ENCODE data around the gene ACTC1.

DNA sequence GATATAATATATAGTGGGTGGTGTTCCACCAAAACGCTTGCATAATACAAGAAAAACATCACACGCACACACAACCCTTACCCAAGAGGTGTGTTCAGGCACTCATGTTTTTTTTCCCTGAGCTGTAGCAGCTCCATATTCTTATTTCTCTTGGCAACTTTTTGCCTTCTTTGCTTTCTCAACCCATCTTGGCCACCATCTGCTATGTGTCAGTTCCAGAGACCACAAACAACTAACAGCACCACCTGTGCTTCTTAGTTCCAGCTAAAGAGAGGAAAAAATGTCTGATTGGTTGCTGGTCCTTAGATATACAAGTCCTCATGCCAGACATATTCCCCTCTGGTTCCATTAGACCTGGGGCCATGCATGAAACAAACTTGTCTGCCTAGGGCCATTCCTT is 11.9 kb downstream of the ACTC1 start:
- no peak for TF ChIP-seq ZNF239 (tag by site-specific recombination; IDR thresholded peaks at IDR 0.05)
- TF ChIP-seq ZNF837 (tag by site-specific recombination; IDR thresholded peaks at IDR 0.05) = no peak
- TF ChIP-seq, protein P1, sequence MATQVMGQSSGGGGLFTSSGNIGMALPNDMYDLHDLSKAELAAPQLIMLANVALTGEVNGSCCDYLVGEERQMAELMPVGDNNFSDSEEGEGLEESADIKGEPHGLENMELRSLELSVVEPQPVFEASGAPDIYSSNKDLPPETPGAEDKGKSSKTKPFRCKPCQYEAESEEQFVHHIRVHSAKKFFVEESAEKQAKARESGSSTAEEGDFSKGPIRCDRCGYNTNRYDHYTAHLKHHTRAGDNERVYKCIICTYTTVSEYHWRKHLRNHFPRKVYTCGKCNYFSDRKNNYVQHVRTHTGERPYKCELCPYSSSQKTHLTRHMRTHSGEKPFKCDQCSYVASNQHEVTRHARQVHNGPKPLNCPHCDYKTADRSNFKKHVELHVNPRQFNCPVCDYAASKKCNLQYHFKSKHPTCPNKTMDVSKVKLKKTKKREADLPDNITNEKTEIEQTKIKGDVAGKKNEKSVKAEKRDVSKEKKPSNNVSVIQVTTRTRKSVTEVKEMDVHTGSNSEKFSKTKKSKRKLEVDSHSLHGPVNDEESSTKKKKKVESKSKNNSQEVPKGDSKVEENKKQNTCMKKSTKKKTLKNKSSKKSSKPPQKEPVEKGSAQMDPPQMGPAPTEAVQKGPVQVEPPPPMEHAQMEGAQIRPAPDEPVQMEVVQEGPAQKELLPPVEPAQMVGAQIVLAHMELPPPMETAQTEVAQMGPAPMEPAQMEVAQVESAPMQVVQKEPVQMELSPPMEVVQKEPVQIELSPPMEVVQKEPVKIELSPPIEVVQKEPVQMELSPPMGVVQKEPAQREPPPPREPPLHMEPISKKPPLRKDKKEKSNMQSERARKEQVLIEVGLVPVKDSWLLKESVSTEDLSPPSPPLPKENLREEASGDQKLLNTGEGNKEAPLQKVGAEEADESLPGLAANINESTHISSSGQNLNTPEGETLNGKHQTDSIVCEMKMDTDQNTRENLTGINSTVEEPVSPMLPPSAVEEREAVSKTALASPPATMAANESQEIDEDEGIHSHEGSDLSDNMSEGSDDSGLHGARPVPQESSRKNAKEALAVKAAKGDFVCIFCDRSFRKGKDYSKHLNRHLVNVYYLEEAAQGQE (tag by site-specific recombination; IDR thresholded peaks at IDR 0.05) = no peak
- TF ChIP-seq, protein P2, sequence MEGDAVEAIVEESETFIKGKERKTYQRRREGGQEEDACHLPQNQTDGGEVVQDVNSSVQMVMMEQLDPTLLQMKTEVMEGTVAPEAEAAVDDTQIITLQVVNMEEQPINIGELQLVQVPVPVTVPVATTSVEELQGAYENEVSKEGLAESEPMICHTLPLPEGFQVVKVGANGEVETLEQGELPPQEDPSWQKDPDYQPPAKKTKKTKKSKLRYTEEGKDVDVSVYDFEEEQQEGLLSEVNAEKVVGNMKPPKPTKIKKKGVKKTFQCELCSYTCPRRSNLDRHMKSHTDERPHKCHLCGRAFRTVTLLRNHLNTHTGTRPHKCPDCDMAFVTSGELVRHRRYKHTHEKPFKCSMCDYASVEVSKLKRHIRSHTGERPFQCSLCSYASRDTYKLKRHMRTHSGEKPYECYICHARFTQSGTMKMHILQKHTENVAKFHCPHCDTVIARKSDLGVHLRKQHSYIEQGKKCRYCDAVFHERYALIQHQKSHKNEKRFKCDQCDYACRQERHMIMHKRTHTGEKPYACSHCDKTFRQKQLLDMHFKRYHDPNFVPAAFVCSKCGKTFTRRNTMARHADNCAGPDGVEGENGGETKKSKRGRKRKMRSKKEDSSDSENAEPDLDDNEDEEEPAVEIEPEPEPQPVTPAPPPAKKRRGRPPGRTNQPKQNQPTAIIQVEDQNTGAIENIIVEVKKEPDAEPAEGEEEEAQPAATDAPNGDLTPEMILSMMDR (tag by site-specific recombination; IDR thresholded peaks at IDR 0.05) = no peak
- no peak for TF ChIP-seq SP7 (tag by site-specific recombination; IDR thresholded peaks at IDR 0.05)

Measured in HEK293 (cell line).